Mononuclear cell (primary cell): Measurements from ENCODE around the gene MED13L. TPM values are rescaled to one million over a fixed set of nuclear protein-coding genes. Genes with fewer than 3 reads are reported as not detected.
"Not testable (repeated sequence)": the region's sequence is repeated elsewhere in the genome, so short reads cannot be mapped to it uniquely, and the experiment has no call there.

Experiments used
- H3K27me3 ChIP-seq: 2 replicates; pipeline ENCODE4 v1.6.0; 2011; ENCODE audit warnings: low read length, control low read depth; ENCODE audit not compliant: insufficient read depth
- H3K4me1 ChIP-seq: 2 replicates; pipeline ENCODE4 v1.5.1; 2011; ENCODE audit warnings: mild to moderate bottlenecking, low read length, control low read depth; ENCODE audit not compliant: insufficient read depth
- H3K4me3 ChIP-seq: 2 replicates; pipeline ENCODE4 v1.5.1; 2011; ENCODE audit warnings: mild to moderate bottlenecking, low read length, moderate library complexity
- H3K9me3 ChIP-seq: 2 replicates; pipeline ENCODE4 v1.5.1; 2011; ENCODE audit warnings: low read depth, mild to moderate bottlenecking, control low read depth, low read length
- total RNA-seq: library from RNA; depleted of rRNA; stranded (reverse); fragments of >200 nt; gene quantifications from one replicate; pipeline ENCODE4 v1.2.3, GENCODE V29; 2012

MED13L gene
- total RNA-seq, 1 donor, result 382 TPM

- Histone ChIP-seq H3K4me3 (no peak overlapping the region), H3K27me3 (no peaks in the 10 kb centered on the region), H3K9me3 (no peaks in the 10 kb centered on the region), H3K4me1 (peaks cover 34% of the 10 kb centered on the region)
These were observed 132.0 kb downstream of the MED13L start for GRCh38 chr12:116145451-116145850.

GRCh38 chr12:116144384-116144783 lies 133.1 kb downstream of the MED13L start:
- Histone ChIP-seq H3K4me3 (no peak overlapping the region), H3K9me3 (no peaks in the 10 kb centered on the region), H3K4me1 (peaks cover 30% of the 10 kb centered on the region), H3K27me3 (no peaks in the 10 kb centered on the region)

GRCh38 chr12:116143909-116144308 lies 133.6 kb downstream of the MED13L start:
- peaks cover 30% of the 10 kb centered on the region for H3K4me1 ChIP-seq
- H3K9me3 ChIP-seq, result no peaks in the 10 kb centered on the region
- no peaks in the 10 kb centered on the region for H3K27me3 ChIP-seq
- H3K4me3 ChIP-seq, result no peak overlapping the region

GRCh38 chr12:116142936-116143898 lies 134.3 kb downstream of the MED13L start:
- Histone ChIP-seq H3K27me3 (no peaks in the 10 kb centered on the region), H3K4me1 (peaks cover 32% of the 10 kb centered on the region), H3K4me3 (no peak overlapping the region), H3K9me3 (no peaks in the 10 kb centered on the region)

- H3K4me3 ChIP-seq, result no peak overlapping the region
- H3K4me1 ChIP-seq, result peaks cover 35% of the 10 kb centered on the region
- no peaks in the 10 kb centered on the region for H3K27me3 ChIP-seq
- H3K9me3 ChIP-seq, result no peaks in the 10 kb centered on the region
These were observed 135.7 kb downstream of the MED13L start for GRCh38 chr12:116141833-116142162.

- Histone ChIP-seq H3K4me1 (peaks cover 37% of the 10 kb centered on the region), H3K4me3 (no peak overlapping the region), H3K9me3 (no peaks in the 10 kb centered on the region), H3K27me3 (no peaks in the 10 kb centered on the region)
These were observed 136.2 kb downstream of the MED13L start for GRCh38 chr12:116141110-116141832.

- Histone ChIP-seq H3K4me3 (no peak overlapping the region), H3K27me3 (no peaks in the 10 kb centered on the region), H3K4me1 (peaks cover 44% of the 10 kb centered on the region), H3K9me3 (no peaks in the 10 kb centered on the region)
These were observed 137.0 kb downstream of the MED13L start for GRCh38 chr12:116140529-116140928.

GRCh38 chr12:116138781-116139180 lies 138.7 kb downstream of the MED13L start:
- no peak overlapping the region for H3K4me3 ChIP-seq
- peaks cover 42% of the 10 kb centered on the region for H3K4me1 ChIP-seq
- no peaks in the 10 kb centered on the region for H3K27me3 ChIP-seq
- H3K9me3 ChIP-seq, result no peaks in the 10 kb centered on the region

- Histone ChIP-seq H3K27me3 (no peaks in the 10 kb centered on the region), H3K4me1 (peaks cover 42% of the 10 kb centered on the region), H3K4me3 (no peak overlapping the region), H3K9me3 (no peaks in the 10 kb centered on the region)
These were observed 139.1 kb downstream of the MED13L start for GRCh38 chr12:116138364-116138763.

GRCh38 chr12:116137318-116137717 lies 140.2 kb downstream of the MED13L start:
- peaks cover 43% of the 10 kb centered on the region for H3K4me1 ChIP-seq
- H3K27me3 ChIP-seq, result no peaks in the 10 kb centered on the region
- no peak overlapping the region for H3K4me3 ChIP-seq

GRCh38 chr12:116136340-116136739 lies 141.2 kb downstream of the MED13L start:
- peaks cover 44% of the 10 kb centered on the region for H3K4me1 ChIP-seq
- no peak overlapping the region for H3K4me3 ChIP-seq
- H3K9me3 ChIP-seq, result no peaks in the 10 kb centered on the region
- H3K27me3 ChIP-seq, result no peaks in the 10 kb centered on the region

More at GRCh38 chr12:116137318-116137717, 140.2 kb downstream of the MED13L start:
- H3K9me3 ChIP-seq, result no peaks in the 10 kb centered on the region

- no peak overlapping the region for H3K4me3 ChIP-seq
- H3K4me1 ChIP-seq, result peaks cover 44% of the 10 kb centered on the region
- no peaks in the 10 kb centered on the region for H3K9me3 ChIP-seq
- H3K27me3 ChIP-seq, result no peaks in the 10 kb centered on the region
These were observed 142.1 kb downstream of the MED13L start for GRCh38 chr12:116135209-116135930.

GRCh38 chr12:116133636-116134214 lies 143.8 kb downstream of the MED13L start:
- no peaks in the 10 kb centered on the region for H3K9me3 ChIP-seq
- H3K4me1 ChIP-seq, result peaks cover 44% of the 10 kb centered on the region
- H3K4me3 ChIP-seq, result no peak overlapping the region
- H3K27me3 ChIP-seq, result no peaks in the 10 kb centered on the region

- peaks cover 42% of the 10 kb centered on the region for H3K4me1 ChIP-seq
These were observed 144.3 kb downstream of the MED13L start for GRCh38 chr12:116133149-116133548.

GRCh38 chr12:116131987-116132386 lies 145.5 kb downstream of the MED13L start:
- peaks cover 44% of the 10 kb centered on the region for H3K4me1 ChIP-seq
- H3K4me3 ChIP-seq, H3K27me3 ChIP-seq, H3K9me3 ChIP-seq: not testable (repeated sequence)

More at GRCh38 chr12:116133149-116133548, 144.3 kb downstream of the MED13L start:
- no peaks in the 10 kb centered on the region for H3K9me3 ChIP-seq
- no peak overlapping the region for H3K4me3 ChIP-seq
- no peaks in the 10 kb centered on the region for H3K27me3 ChIP-seq
